Activated naive CD8-positive, alpha-beta T cell treated with anti-CD3 and anti-CD28 coated beads, Interleukin-2, amount 50 U/mL, for 24 hours (primary cell): ENCODE results near the gene SETD9.

Experiments used
- ATAC-seq: fragments of 150-1000 bp; cut with Tn5 transposase; one replicate; pipeline ENCODE4 v1.10.0; 2021
- DNase-seq: peaks from one replicate; pipeline ENCODE4 v3.0.0; 2021
- H3K27ac Mint-ChIP-seq: one replicate; pipeline ENCODE4 v1.8.0; 2021; ENCODE audit warnings: mild to moderate bottlenecking, mixed read lengths
- H3K27me3 Mint-ChIP-seq: one replicate; pipeline ENCODE4 v1.8.0; 2021; ENCODE audit warnings: mixed read lengths
- H3K36me3 Mint-ChIP-seq: one replicate; pipeline ENCODE4 v1.8.0; 2021; ENCODE audit warnings: low read depth, mixed read lengths
- H3K4me1 Mint-ChIP-seq: one replicate; pipeline ENCODE4 v1.8.0; 2021; ENCODE audit warnings: mixed read lengths
- H3K4me3 Mint-ChIP-seq: one replicate; pipeline ENCODE4 v1.8.0; 2021; ENCODE audit warnings: mild to moderate bottlenecking, moderate library complexity, mixed read lengths
- H3K9me3 Mint-ChIP-seq: one replicate; pipeline ENCODE4 v1.8.0; 2021; ENCODE audit warnings: mixed read lengths

SETD9 gene

GRCh38 chr5:56954262-56954661 is 44.9 kb downstream of the SETD9 start:
- peaks cover 5% of the 10 kb centered on the region for H3K36me3 Mint-ChIP-seq
- no peak overlapping the region for H3K4me3 Mint-ChIP-seq
- H3K9me3 Mint-ChIP-seq: no peaks in the 10 kb centered on the region
- DNase-seq (no peak), ATAC-seq (no peak)
- H3K27ac Mint-ChIP-seq: no peak overlapping the region
- peaks cover 23% of the 10 kb centered on the region for H3K4me1 Mint-ChIP-seq
- H3K27me3 Mint-ChIP-seq: peaks cover 36% of the 10 kb centered on the region

DNA sequence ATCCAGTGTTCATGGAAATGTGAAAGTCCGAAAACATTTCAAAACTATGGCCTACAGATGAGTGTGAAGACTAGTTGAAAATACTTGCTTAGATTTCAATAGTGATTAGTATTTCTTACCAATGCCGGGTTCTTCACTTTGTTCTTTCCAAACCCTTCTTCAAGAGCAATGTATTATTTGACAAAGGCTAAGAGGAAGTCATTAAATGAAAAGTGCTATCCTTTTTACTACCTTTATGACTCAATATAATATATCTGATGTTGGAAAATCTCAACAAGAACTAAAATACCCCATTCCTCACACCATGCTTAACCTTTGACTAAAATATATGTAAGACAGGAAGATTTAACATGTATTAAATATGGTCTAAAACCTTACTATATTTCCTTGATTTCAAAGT is 49.2 kb downstream of the SETD9 start:
- Mint-ChIP-seq H3K4me1 (no peaks in the 10 kb centered on the region), H3K27ac (no peak overlapping the region), H3K27me3 (peaks cover 43% of the 10 kb centered on the region), H3K9me3 (no peaks in the 10 kb centered on the region), H3K4me3 (no peak overlapping the region), H3K36me3 (no peaks in the 10 kb centered on the region)
- no peak for DNase-seq
- ATAC-seq: no peak

DNA sequence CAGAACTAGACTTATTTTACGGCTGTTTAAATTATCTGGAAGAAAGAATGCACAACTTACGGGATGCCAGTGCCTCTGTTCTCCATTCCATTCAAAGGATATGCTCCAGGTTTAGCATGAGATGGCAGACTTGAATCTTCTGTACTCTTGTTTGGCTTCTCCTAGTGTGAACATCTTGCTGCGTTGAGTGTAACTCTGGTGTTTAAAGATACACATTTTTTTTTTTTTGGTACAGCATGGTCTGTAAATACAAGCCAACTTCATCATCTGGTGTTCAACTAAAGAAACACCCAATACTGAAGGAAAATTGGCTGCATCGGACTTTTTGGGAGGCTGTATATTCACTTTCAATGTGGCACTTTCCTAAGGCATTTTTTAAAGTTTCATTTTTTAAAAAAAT is 49.9 kb downstream of the SETD9 start:
- H3K9me3 Mint-ChIP-seq: no peaks in the 10 kb centered on the region
- H3K36me3 Mint-ChIP-seq: no peaks in the 10 kb centered on the region
- no peaks in the 10 kb centered on the region for H3K4me1 Mint-ChIP-seq
- DNase-seq: no peak
- peaks cover 38% of the 10 kb centered on the region for H3K27me3 Mint-ChIP-seq
- no peak overlapping the region for H3K4me3 Mint-ChIP-seq
- H3K27ac Mint-ChIP-seq: no peak overlapping the region
- no peak for ATAC-seq

- Mint-ChIP-seq H3K36me3 (no peaks in the 10 kb centered on the region), H3K4me3 (no peak overlapping the region), H3K9me3 (no peaks in the 10 kb centered on the region), H3K27ac (no peak overlapping the region), H3K4me1 (no peaks in the 10 kb centered on the region), H3K27me3 (peaks cover 27% of the 10 kb centered on the region)
- no peak for ATAC-seq
- DNase-seq: no peak
Measured at GRCh38 chr5:56961746-56962145, 52.4 kb downstream of the SETD9 start.

DNA sequence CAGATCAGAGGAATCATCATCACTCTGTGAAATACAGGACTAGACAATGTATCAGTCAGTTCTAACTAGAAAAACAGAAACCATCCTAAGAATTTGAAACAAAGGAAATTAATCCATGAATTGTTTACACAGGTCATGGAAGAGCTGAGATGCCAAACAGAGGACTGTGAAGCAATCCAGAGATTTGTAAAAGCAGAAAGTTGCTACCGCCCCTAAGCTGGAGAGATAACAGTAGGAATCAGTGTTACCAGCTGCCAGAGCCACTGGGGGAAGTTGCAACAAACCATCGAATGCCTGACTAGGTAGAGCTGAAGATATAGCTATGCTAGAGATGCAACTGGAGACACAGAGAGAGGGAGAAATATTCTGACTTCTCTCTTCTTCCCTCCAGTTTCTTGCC is 52.9 kb downstream of the SETD9 start:
- Mint-ChIP-seq H3K4me3 (no peak overlapping the region), H3K27me3 (peaks cover 26% of the 10 kb centered on the region), H3K9me3 (no peaks in the 10 kb centered on the region), H3K27ac (no peak overlapping the region), H3K4me1 (no peaks in the 10 kb centered on the region), H3K36me3 (no peaks in the 10 kb centered on the region)
- ATAC-seq (no peak), DNase-seq (no peak)

DNA sequence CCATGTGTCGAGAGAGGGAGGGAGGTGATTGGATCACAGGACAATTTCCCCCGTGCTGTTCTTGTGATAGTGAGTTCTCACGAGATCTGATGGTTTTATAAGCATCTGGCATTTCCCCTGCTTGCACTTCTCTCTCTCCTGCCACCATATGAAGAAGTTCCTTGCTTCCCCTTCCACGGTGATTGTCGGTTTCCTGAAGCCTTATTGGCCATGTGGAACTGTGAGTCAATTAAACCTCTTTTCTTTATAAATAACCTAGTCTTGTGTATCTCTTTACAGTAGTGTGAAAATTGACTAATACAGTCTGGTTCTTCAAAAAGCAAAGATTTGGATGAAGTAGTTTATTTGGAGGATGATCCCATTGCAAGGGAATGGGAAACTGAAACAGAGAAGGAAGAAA is 53.9 kb downstream of the SETD9 start:
- no peaks in the 10 kb centered on the region for H3K36me3 Mint-ChIP-seq
- H3K9me3 Mint-ChIP-seq: no peaks in the 10 kb centered on the region
- no peaks in the 10 kb centered on the region for H3K4me1 Mint-ChIP-seq
- H3K27ac Mint-ChIP-seq: no peak overlapping the region
- DNase-seq (no peak), ATAC-seq (no peak)
- peaks cover 24% of the 10 kb centered on the region for H3K27me3 Mint-ChIP-seq
- H3K4me3 Mint-ChIP-seq: no peak overlapping the region

- Mint-ChIP-seq H3K36me3 (no peaks in the 10 kb centered on the region), H3K4me3 (no peak overlapping the region), H3K27me3 (peaks cover 21% of the 10 kb centered on the region), H3K4me1 (no peaks in the 10 kb centered on the region), H3K9me3 (no peaks in the 10 kb centered on the region), H3K27ac (no peak overlapping the region)
- ATAC-seq (no peak), DNase-seq (no peak)
Measured at GRCh38 chr5:56964173-56964572, 54.8 kb downstream of the SETD9 start.
